Effector CD4-positive, alpha-beta T cell (primary cell): ENCODE results near the gene ABCB1.
"Not testable (repeated sequence)": the region's sequence is repeated elsewhere in the genome, so short reads cannot be mapped to it uniquely, and the experiment has no call there.

ENCODE experiments used
- DNase-seq: peaks from one replicate; pipeline ENCODE4 v3.0.0-alpha.2; 2020

The ABCB1 gene

DNA sequence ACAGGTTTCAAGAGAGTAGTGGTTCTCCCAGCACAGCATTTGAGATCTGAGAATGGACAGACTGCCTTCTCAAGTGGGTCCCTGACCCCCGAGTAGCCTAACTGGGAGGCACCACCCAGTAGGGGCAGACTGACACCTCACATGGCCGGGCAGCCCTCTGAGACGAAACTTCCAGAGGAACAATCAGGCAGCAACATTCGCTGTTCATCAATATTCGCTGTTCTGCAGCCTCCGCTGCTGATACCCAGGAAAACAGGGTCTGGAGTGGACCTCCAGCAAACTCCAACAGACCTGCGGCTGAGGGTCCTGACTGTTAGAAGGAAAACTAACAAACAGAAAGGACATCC, 135.2 kb downstream of the ABCB1 start:
- DNase-seq: not testable (repeated sequence)

DNA sequence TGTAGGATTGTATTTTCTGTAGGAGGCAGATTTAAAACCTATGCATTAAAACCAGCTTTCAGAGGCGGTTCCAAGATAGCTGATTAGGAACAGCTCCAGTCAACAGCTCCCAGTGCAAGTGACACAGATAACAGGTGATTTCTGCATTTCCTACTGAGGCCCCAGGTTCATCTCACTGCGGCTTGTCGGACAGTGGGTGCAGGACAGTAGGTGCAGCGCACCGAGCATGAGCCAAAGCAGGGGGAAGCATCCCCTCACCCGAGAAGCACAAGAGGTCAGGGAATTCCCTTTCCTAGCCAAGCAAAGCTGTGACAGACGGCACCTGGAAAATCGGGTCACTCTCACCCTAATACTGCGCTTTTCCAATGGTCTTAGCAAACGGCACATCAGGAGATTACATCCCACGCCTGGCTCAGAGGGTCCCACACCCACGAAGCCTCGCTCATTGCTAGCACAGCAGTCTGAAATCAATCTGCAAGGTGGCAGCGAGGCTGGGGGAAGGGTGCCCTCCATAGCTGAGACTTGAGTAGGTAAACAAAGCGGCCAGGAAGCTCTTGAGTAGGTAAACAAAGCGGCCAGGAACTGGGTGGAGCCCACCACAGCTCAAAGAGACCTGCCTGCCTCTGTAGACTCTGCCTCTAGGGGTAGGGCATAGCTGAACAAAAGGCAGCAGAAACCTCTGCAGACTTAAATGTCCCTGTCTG, 135.7 kb downstream of the ABCB1 start:
- not testable (repeated sequence) for DNase-seq

DNA sequence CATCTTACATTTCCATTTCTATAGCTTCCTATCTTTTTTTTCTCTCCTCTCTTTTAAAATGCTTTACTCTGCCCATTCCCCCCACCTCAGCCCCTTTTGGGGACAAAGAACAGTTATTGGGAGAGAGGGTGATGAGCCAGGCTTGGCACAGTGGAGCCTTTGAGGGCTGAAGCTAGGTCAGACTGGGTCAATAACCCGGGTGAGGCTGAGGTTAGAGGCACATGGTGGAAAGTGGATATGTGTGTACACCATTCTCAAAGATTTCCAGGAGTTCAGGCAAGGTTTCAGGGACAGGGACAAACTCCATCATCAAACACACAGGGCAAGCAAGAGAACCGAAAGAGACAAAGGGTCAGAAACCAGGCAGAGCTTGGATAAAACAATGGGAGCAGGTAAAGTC, 136.7 kb downstream of the ABCB1 start:
- no peak for DNase-seq

DNA sequence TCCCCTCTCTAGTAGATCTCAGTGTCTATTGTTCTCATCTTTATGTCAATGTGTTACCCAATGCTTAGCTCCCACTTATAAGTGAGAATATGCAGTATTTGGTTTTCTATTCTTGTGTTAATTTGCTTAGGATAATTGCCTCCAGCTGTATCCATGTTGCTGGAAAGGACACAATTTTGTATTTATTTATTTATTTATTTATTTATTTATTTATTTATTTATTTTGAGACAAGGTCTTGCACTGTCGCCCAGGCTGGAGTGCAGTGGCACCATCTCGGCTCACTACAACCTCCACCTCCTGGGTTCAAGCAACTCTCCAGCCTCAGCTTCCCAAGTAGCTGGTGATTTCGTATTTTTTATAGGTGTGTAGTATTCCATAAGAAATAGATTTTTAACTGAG, 140.2 kb downstream of the ABCB1 start:
- not testable (repeated sequence) for DNase-seq

DNA sequence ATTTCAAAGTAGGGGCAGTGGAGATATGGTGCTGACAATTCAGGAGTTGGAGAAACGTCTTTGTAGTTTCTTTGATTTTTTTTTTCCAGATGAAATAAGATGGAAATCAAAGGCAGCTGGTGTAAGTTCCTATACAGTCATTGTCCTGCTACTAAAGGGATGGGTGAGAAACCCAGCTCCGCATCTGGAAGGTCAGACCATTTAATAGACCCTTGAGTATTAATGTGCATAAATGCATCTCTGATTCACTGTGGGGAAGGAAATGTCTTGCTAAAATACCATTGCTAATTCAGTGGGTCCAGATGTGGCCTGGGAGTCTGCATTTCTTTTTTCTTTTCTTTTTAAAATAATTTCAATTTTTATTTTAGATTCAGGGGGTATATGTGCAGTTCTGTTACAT, 140.7 kb downstream of the ABCB1 start:
- no peak for DNase-seq

DNA sequence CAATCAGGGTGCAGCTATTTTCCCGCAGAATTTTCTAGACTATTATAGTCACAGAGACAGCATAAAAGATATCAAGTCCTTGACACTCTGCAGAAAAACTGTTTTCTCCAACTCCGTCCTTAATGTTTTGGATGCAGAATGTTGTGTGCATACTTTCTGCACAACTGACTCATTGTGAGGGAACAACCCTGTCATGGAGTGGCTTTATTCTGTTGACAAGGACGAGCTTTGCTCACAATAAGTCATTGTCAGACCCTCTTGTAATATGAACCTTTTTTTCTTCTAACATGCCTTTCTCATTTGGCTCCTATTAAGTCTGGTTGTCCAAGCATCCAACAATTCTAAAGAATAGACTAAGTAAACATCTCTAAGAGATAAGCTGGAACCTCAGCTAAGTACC, 142.5 kb downstream of the ABCB1 start:
- DNase-seq: no peak

DNA sequence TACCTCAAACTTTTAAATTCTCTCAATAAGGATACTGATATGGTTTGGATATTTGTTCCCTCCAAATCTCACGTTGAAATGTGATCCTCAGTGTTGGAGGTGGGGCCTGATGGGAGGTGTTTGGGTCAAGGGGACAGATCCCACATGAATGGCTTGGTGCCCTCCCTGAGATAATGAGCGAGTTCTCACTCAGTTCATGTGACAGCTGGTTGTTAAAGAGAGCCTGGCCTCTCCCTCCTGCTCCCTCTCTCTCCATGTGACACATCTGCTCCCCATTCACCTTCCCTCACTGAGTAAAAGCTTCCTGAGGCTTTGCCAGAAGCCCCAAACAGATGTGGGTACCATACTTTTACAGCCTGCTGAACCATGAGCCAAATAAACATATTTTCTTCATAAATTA, 144.4 kb downstream of the ABCB1 start:
- no peak for DNase-seq
